Mesendoderm (in vitro differentiated cells): ENCODE data around the gene CFAP46.

Source experiments
- DNase-seq: peaks from one replicate; pipeline ENCODE4 v3.0.0; 2013
- H2AK5ac ChIP-seq: 2 replicates; pipeline ENCODE4 v1.6.1; 2013; ENCODE audit warnings: low read length, inconsistent platforms
- H2BK120ac ChIP-seq: 2 replicates; pipeline ENCODE4 v1.6.1; 2013; ENCODE audit warnings: low read depth, mild to moderate bottlenecking, low read length, moderate library complexity, mixed read lengths
- H2BK15ac ChIP-seq: replicated peaks from 2 replicates; pipeline ENCODE4 v1.6.1; 2013; ENCODE audit warnings: low read depth, mild to moderate bottlenecking, moderate library complexity
- H2BK5ac ChIP-seq: 2 replicates; pipeline ENCODE4 v1.6.1; 2013; ENCODE audit warnings: low read length, inconsistent platforms
- H3K18ac ChIP-seq: 2 replicates; pipeline ENCODE4 v1.6.1; 2013; ENCODE audit warnings: mild to moderate bottlenecking, low read length, mixed read lengths
- H3K23ac ChIP-seq: one replicate; pipeline ENCODE4 v1.6.1; 2013; ENCODE audit warnings: low read length
- H3K27ac ChIP-seq: 2 replicates; pipeline ENCODE4 v1.5.1; 2013; ENCODE audit warnings: low read depth, mild to moderate bottlenecking, inconsistent platforms, low read length, moderate library complexity
- H3K27me3 ChIP-seq: 2 replicates; pipeline ENCODE4 v1.6.1; 2013; ENCODE audit warnings: low read length, control low read depth, mild to moderate bottlenecking, inconsistent platforms; ENCODE audit not compliant: insufficient read depth, poor library complexity
- H3K36me3 ChIP-seq: 2 replicates; pipeline ENCODE4 v1.6.1; 2013; ENCODE audit warnings: low read length, inconsistent platforms; ENCODE audit not compliant: control insufficient read depth, insufficient read depth
- H3K4ac ChIP-seq: one replicate; pipeline ENCODE4 v1.6.1; 2013; ENCODE audit warnings: low read depth, mild to moderate bottlenecking, low read length, moderate library complexity
- H3K4me1 ChIP-seq: 2 replicates; pipeline ENCODE4 v1.6.1; 2013; ENCODE audit warnings: low read depth, low read length, inconsistent platforms; ENCODE audit not compliant: control insufficient read depth
- H3K4me2 ChIP-seq: 2 replicates; pipeline ENCODE4 v1.6.1; 2013; ENCODE audit warnings: low read length
- H3K4me3 ChIP-seq: 2 replicates; pipeline ENCODE4 v1.5.1; 2013; ENCODE audit warnings: mild to moderate bottlenecking, low read length
- H3K56ac ChIP-seq: one replicate; pipeline ENCODE4 v1.6.1; 2013; ENCODE audit warnings: low read length
- H3K79me1 ChIP-seq: 2 replicates; pipeline ENCODE4 v1.6.1; 2013; ENCODE audit warnings: low read length, inconsistent platforms
- H3K79me2 ChIP-seq: 2 replicates; pipeline ENCODE4 v1.6.1; 2013; ENCODE audit warnings: mild to moderate bottlenecking, low read length; ENCODE audit not compliant: control insufficient read depth, insufficient read depth
- H3K9ac ChIP-seq: 2 replicates; pipeline ENCODE4 v1.6.1; 2013; ENCODE audit warnings: low read length, inconsistent platforms
- H4K5ac ChIP-seq: one replicate; pipeline ENCODE4 v1.6.1; 2013; ENCODE audit warnings: low read length
- H4K8ac ChIP-seq: one replicate; pipeline ENCODE4 v1.6.1; 2013; ENCODE audit warnings: low read depth, mild to moderate bottlenecking, control low read depth, low read length, moderate library complexity
- WGBS: extraction: QIAGEN DNeasy Blood & Tissue Kit; methylation state at CpG from one replicate; pipeline ENCODE4 v1.1.7; 2013; ENCODE audit warnings: low lambda C conversion rate, missing lambda C conversion rate; ENCODE audit not compliant: insufficient coverage; ENCODE audit errors: extremely low coverage; 5-methylcytosine and 5-hydroxymethylcytosine counted together

The CFAP46 gene

GRCh38 chr10:132961787-132962622 is 19.6 kb upstream of the CFAP46 start:
- Histone ChIP-seq H3K79me2 (no peaks in the 10 kb centered on the region), H3K56ac (peak overlapping the region; percentile 69), H3K23ac (no peak overlapping the region), H3K4me1 (no peaks in the 10 kb centered on the region), H2AK5ac (no peak overlapping the region), H4K5ac (no peak overlapping the region), H3K18ac (no peak overlapping the region), H3K4ac (no peak overlapping the region), H2BK5ac (no peak overlapping the region), H3K4me2 (peak overlapping the region; percentile 42), H3K79me1 (no peaks in the 10 kb centered on the region), H3K27ac (no peak overlapping the region), H3K27me3 (no peaks in the 10 kb centered on the region), H3K9ac (peak overlapping the region; percentile 27), H4K8ac (no peak overlapping the region), H2BK120ac (no peak overlapping the region), H2BK15ac (no peak overlapping the region), H3K4me3 (no peak overlapping the region), H3K36me3 (no peaks in the 10 kb centered on the region)
- no CpG with 5 or more reads among the region's 41 CpGs for WGBS
- peak; percentile 94 for DNase-seq

- H3K27me3 ChIP-seq: no peaks in the 10 kb centered on the region
- H3K9ac ChIP-seq: no peak overlapping the region
- H3K23ac ChIP-seq: no peak overlapping the region
- no peak overlapping the region for H2BK15ac ChIP-seq
- no peak overlapping the region for H2BK5ac ChIP-seq
- no peak for DNase-seq
- no CpG with 5 or more reads among the region's 8 CpGs for WGBS
- H4K8ac ChIP-seq: no peak overlapping the region
- no peaks in the 10 kb centered on the region for H3K79me2 ChIP-seq
- no peaks in the 10 kb centered on the region for H3K79me1 ChIP-seq
- no peaks in the 10 kb centered on the region for H3K36me3 ChIP-seq
- no peak overlapping the region for H2BK120ac ChIP-seq
- H3K4me3 ChIP-seq: no peak overlapping the region
- H2AK5ac ChIP-seq: no peak overlapping the region
- H3K4me1 ChIP-seq: no peaks in the 10 kb centered on the region
- H3K56ac ChIP-seq: no peak overlapping the region
- no peak overlapping the region for H3K4me2 ChIP-seq
- H4K5ac ChIP-seq: no peak overlapping the region
- no peak overlapping the region for H3K27ac ChIP-seq
- no peak overlapping the region for H3K4ac ChIP-seq
- no peak overlapping the region for H3K18ac ChIP-seq
These were observed 19.0 kb upstream of the CFAP46 start for GRCh38 chr10:132961420-132961786.

- Histone ChIP-seq H3K79me1 (no peaks in the 10 kb centered on the region), H3K23ac (no peak overlapping the region), H3K4ac (no peak overlapping the region), H3K4me2 (no peak overlapping the region), H2BK5ac (no peak overlapping the region), H4K8ac (no peak overlapping the region), H2BK120ac (no peak overlapping the region), H2BK15ac (no peak overlapping the region), H3K79me2 (no peaks in the 10 kb centered on the region), H3K18ac (no peak overlapping the region), H4K5ac (no peak overlapping the region), H3K4me3 (no peak overlapping the region), H3K9ac (no peak overlapping the region), H3K56ac (no peak overlapping the region), H3K27me3 (no peaks in the 10 kb centered on the region), H3K36me3 (no peaks in the 10 kb centered on the region), H2AK5ac (no peak overlapping the region), H3K27ac (no peak overlapping the region), H3K4me1 (no peaks in the 10 kb centered on the region)
- DNase-seq: no peak
- no CpG with 5 or more reads among the region's 42 CpGs for WGBS
These were observed 18.5 kb upstream of the CFAP46 start for GRCh38 chr10:132960631-132961419.

GRCh38 chr10:132960071-132960472 is 17.7 kb upstream of the CFAP46 start:
- no CpG with 5 or more reads among the region's 19 CpGs for WGBS

GRCh38 chr10:132959559-132959961 is 17.2 kb upstream of the CFAP46 start:
- H3K79me2 ChIP-seq: no peaks in the 10 kb centered on the region
- no peak overlapping the region for H3K27ac ChIP-seq
- H3K4me2 ChIP-seq: no peak overlapping the region
- no peak for DNase-seq
- H2AK5ac ChIP-seq: no peak overlapping the region
- no peaks in the 10 kb centered on the region for H3K79me1 ChIP-seq
- H3K56ac ChIP-seq: no peak overlapping the region
- no peak overlapping the region for H4K5ac ChIP-seq
- no peak overlapping the region for H3K18ac ChIP-seq
- H3K4me1 ChIP-seq: no peaks in the 10 kb centered on the region
- H3K27me3 ChIP-seq: no peaks in the 10 kb centered on the region
- H4K8ac ChIP-seq: no peak overlapping the region
- H2BK5ac ChIP-seq: no peak overlapping the region
- WGBS: no CpG with 5 or more reads among the region's 8 CpGs
- no peak overlapping the region for H3K4ac ChIP-seq
- no peak overlapping the region for H2BK120ac ChIP-seq
- no peak overlapping the region for H3K23ac ChIP-seq
- H2BK15ac ChIP-seq: no peak overlapping the region
- H3K4me3 ChIP-seq: no peak overlapping the region
- no peaks in the 10 kb centered on the region for H3K36me3 ChIP-seq
- H3K9ac ChIP-seq: no peak overlapping the region

More at GRCh38 chr10:132960071-132960472, 17.7 kb upstream of the CFAP46 start:
- Histone ChIP-seq H3K4me3 (no peak overlapping the region), H3K27me3 (no peaks in the 10 kb centered on the region), H2BK15ac (no peak overlapping the region), H3K36me3 (no peaks in the 10 kb centered on the region), H3K18ac (no peak overlapping the region), H4K5ac (no peak overlapping the region), H3K4me1 (no peaks in the 10 kb centered on the region), H2AK5ac (no peak overlapping the region), H3K79me2 (no peaks in the 10 kb centered on the region), H3K23ac (no peak overlapping the region), H2BK120ac (no peak overlapping the region), H3K4me2 (no peak overlapping the region), H3K56ac (no peak overlapping the region), H3K27ac (no peak overlapping the region), H3K79me1 (no peaks in the 10 kb centered on the region), H3K9ac (no peak overlapping the region), H2BK5ac (no peak overlapping the region), H3K4ac (no peak overlapping the region), H4K8ac (no peak overlapping the region)
- peak; percentile 43 for DNase-seq
